Activated T-cell treated with anti-CD3 and anti-CD28 coated beads, Interleukin-2, amount 50 U/mL, for 4 hours (primary cell): ENCODE results near the gene TAF3. TPM values are rescaled to one million over a fixed set of nuclear protein-coding genes. Genes with fewer than 3 reads are reported as not detected.

Source experiments
- ATAC-seq, 2 donors: fragments of 200-7000 bp; cut with Tn5 transposase; one replicate each; pipeline ENCODE4 v1.10.0; 2021
- DNase-seq: peaks from one replicate; pipeline ENCODE4 v3.0.0-alpha.2; 2020
- H3K27me3 Mint-ChIP-seq: one replicate; pipeline ENCODE4 v1.8.0; 2021; ENCODE audit warnings: low read depth, mixed read lengths
- H3K36me3 Mint-ChIP-seq: one replicate; pipeline ENCODE4 v1.8.0; 2022; ENCODE audit warnings: mixed read lengths; ENCODE audit not compliant: insufficient read depth
- H3K4me1 Mint-ChIP-seq: one replicate; pipeline ENCODE4 v1.8.0; 2021; ENCODE audit warnings: low read depth, mixed read lengths
- H3K4me3 Mint-ChIP-seq: one replicate; pipeline ENCODE4 v1.8.0; 2021; ENCODE audit warnings: mild to moderate bottlenecking, moderate library complexity, mixed read lengths
- H3K9me3 Mint-ChIP-seq: one replicate; pipeline ENCODE4 v1.8.0; 2021; ENCODE audit warnings: mixed read lengths
- total RNA-seq, 3 donors: library from RNA; stranded (reverse); gene quantifications; one replicate each; pipeline ENCODE4 v1.2.1, GENCODE V29; 2021

Gene TAF3
- total RNA-seq, 3 donors from 2014 or later = 21.0 to 22.2 (median 22.0) TPM

DNA sequence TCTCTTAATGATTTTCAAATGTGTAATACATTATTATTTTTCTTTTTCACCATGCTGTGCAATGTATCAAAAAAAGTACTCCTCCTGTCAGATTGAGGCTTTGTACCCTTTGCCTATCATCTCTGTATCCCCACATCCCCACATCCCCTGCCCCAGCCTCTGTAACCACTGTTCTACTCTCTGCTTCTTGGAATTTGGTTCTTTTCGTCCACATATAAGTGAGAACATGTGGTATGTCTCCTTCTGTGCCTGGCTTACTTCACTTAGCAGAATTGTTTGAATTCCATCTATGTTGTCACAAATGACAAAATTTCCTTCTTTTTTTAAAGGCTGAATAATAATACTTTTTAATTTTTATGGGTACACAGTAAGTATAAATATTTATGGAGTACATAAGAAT lies 13.8 kb downstream of the TAF3 start:
- no peak for ATAC-seq
- no peaks in the 10 kb centered on the region for H3K9me3 Mint-ChIP-seq
- H3K4me3 Mint-ChIP-seq = no peak overlapping the region
- no peak for DNase-seq
- H3K36me3 Mint-ChIP-seq = peaks cover 34% of the 10 kb centered on the region
- peaks cover 51% of the 10 kb centered on the region for H3K4me1 Mint-ChIP-seq
- H3K27me3 Mint-ChIP-seq = no peaks in the 10 kb centered on the region

DNA sequence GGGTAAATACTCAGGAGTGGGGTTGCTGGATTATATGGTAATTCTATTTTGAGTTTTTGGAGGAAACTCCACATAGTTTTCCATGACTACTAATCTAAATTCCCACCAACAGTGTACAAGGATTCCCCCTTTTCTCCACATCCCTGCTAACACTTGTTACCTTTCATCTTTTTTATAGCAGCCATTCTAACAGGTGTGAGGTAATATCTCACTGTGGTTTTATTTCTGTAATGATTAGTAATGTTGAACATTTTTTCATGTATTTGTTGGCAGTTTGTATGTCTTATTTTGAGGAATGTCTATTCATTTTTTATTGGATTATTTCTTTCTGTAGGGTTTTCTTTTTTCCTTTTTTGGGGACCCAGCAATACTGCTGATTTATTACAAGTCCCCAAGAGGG lies 14.9 kb downstream of the TAF3 start:
- Mint-ChIP-seq H3K4me3 (no peak overlapping the region), H3K36me3 (peaks cover 30% of the 10 kb centered on the region), H3K9me3 (no peaks in the 10 kb centered on the region), H3K27me3 (no peaks in the 10 kb centered on the region), H3K4me1 (peaks cover 47% of the 10 kb centered on the region)
- no peak for ATAC-seq
- DNase-seq = no peak

DNA sequence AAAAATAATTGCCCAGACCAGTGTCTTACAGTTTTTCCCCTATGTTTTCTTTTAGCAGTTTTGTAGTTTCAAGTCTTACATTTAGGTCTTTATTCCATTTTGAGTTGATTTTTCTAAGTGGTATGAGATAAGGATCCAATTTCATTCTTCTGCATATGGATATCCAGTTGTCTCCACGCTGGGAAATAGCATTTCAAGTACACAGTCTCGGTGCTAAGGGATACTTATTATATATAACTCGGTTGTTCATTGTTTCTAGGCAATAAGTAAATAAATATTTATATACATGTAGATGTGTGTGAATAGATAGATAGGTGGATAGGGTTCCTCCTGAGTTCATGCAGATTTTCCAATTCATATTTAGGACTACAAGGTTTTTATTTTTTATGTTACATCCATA lies 16.0 kb downstream of the TAF3 start:
- no peaks in the 10 kb centered on the region for H3K9me3 Mint-ChIP-seq
- H3K36me3 Mint-ChIP-seq = peaks cover 30% of the 10 kb centered on the region
- H3K4me1 Mint-ChIP-seq = peaks cover 45% of the 10 kb centered on the region
- no peak for ATAC-seq
- no peak for DNase-seq
- H3K27me3 Mint-ChIP-seq = no peaks in the 10 kb centered on the region
- H3K4me3 Mint-ChIP-seq = no peak overlapping the region

DNA sequence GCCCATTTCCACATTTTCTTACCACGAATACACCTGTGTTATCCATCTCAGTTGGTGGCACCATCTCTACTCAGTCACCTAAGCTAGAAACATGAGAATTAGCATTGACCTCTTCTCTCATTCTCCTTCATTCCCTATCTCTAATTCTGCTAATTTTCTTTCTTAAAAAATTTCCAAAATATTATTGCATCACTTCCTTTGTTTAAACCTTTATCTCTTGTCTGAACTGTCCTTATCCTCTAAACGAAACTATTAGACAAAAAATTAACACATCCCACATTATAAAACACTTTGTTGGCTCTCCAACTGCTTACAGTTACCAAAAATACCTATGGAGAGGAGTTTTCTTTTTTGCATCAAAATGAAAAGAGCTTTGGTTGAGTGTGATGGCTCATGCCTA lies 18.3 kb downstream of the TAF3 start:
- Mint-ChIP-seq H3K27me3 (no peaks in the 10 kb centered on the region), H3K9me3 (no peaks in the 10 kb centered on the region), H3K36me3 (peaks cover 31% of the 10 kb centered on the region), H3K4me3 (no peak overlapping the region), H3K4me1 (peaks cover 32% of the 10 kb centered on the region)
- ATAC-seq (no peak), DNase-seq (no peak)

DNA sequence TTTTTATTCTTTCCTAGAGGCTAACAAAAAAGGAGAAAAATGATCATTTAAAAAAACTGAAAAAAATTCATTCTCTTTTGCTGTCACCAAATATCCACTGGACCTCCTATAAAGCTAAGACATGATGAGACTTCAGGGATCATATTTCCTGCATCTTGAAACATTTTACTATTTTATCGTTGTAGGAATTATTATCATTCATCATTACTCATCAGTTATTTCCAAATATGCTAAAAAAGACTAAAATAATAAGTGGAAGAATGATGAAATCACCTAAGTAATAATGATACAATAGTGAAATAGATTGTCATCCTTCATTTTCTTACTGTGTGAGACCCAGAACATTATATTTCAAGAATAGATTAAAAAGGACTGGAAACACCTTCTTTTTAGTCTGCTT lies 28.3 kb downstream of the TAF3 start:
- Mint-ChIP-seq H3K4me1 (peaks cover 12% of the 10 kb centered on the region), H3K9me3 (no peaks in the 10 kb centered on the region), H3K36me3 (peaks cover 14% of the 10 kb centered on the region), H3K4me3 (no peak overlapping the region), H3K27me3 (no peaks in the 10 kb centered on the region)
- no peak for DNase-seq
- ATAC-seq = no peak

DNA sequence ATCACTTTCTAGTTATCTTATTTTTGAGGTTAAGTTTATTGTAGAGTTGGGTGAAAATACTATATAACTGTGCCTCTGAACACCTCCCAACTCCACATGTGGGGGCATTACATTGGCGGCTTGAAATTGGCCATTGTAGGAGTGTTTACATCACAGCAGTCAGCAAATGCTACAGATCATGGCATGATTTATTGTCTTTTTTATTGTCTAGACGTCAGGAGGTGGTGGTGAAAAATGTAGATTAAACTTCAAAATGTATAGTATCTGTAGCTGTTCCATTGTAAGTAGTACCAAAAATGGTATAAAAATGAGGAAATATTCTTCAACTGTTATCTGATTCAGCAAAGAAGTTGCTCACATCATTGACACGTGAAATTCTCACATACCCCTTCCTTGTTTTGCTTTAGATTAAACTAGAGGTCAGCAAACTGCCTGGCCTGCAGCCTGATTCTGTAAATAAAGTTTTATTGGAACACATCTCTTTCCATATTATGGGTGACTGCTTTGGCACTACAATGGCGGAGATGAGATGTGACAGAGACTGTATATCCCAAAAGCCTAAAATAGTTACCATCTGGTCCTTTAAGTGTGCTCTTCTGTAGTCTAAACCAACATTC lies 35.0 kb downstream of the TAF3 start:
- ATAC-seq (no peak), DNase-seq (no peak)
- H3K4me3 Mint-ChIP-seq = no peak overlapping the region
- H3K36me3 Mint-ChIP-seq = peaks cover 18% of the 10 kb centered on the region
- no peaks in the 10 kb centered on the region for H3K9me3 Mint-ChIP-seq
- peaks cover 28% of the 10 kb centered on the region for H3K4me1 Mint-ChIP-seq
- H3K27me3 Mint-ChIP-seq = no peaks in the 10 kb centered on the region

DNA sequence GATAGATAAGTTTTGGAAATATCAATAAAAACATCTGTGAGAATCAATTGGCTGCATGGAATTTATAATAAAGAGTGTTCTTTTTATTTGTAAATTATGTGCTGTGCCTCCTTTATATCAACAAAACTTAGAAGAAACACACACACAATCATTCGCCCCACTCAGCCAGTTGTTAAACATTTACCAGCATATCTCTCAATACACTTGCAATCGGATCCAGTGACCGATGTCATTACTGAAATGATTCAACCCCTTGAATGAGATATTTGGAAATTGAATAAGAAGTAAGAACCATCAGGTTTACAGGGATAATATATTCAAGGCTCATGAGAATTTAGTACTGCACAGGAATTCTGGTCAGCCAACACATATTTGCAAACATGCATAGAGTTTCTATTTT lies 35.6 kb downstream of the TAF3 start:
- DNase-seq (no peak), ATAC-seq (no peak)
- Mint-ChIP-seq H3K36me3 (peaks cover 18% of the 10 kb centered on the region), H3K4me1 (peaks cover 27% of the 10 kb centered on the region), H3K9me3 (no peaks in the 10 kb centered on the region), H3K4me3 (no peak overlapping the region), H3K27me3 (no peaks in the 10 kb centered on the region)

DNA sequence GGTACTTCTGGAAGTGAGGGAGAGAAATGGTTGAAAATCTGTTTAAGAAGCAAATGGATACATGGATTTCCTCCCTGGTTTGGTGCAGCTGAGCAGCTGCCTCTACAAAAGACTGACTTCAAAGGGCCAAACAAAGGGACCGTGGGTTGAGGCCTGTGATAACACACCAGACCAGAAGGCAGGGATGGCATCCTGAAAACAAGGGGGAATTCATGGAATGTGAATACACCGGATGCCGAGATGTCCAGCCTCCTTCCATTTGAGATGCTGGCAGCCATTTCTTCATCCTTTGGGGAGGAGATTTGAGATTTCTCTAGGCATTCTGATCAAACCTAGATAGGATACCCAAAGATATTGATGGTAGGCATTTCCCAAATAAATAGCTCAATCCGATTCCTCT lies 36.9 kb downstream of the TAF3 start:
- DNase-seq = no peak
- no peaks in the 10 kb centered on the region for H3K27me3 Mint-ChIP-seq
- no peak overlapping the region for H3K4me3 Mint-ChIP-seq
- H3K9me3 Mint-ChIP-seq = no peaks in the 10 kb centered on the region
- ATAC-seq = no peak
- H3K36me3 Mint-ChIP-seq = peaks cover 18% of the 10 kb centered on the region
- peaks cover 27% of the 10 kb centered on the region for H3K4me1 Mint-ChIP-seq

DNA sequence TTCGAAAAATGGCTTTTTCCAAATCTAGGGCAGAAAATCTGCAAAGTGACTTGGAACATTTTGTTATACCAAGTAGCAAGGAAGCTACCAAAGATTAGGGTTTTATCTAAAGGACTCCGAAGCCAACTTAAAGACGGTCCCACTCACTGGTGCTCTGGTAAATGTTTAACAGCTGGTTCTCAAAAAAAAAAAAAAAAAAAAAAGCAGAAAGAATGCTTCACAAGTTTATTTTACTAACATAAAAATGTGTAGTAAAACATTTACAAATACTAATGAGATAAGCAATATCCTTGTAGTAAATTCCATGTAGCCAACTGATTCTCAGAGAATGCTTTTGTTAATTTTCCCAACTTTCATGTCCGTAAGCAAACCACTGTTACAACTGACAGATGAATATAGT lies 38.4 kb downstream of the TAF3 start:
- no peak for ATAC-seq
- Mint-ChIP-seq H3K4me1 (peaks cover 27% of the 10 kb centered on the region), H3K9me3 (peaks cover 3% of the 10 kb centered on the region), H3K4me3 (no peak overlapping the region), H3K36me3 (peaks cover 18% of the 10 kb centered on the region), H3K27me3 (no peaks in the 10 kb centered on the region)
- DNase-seq = no peak

DNA sequence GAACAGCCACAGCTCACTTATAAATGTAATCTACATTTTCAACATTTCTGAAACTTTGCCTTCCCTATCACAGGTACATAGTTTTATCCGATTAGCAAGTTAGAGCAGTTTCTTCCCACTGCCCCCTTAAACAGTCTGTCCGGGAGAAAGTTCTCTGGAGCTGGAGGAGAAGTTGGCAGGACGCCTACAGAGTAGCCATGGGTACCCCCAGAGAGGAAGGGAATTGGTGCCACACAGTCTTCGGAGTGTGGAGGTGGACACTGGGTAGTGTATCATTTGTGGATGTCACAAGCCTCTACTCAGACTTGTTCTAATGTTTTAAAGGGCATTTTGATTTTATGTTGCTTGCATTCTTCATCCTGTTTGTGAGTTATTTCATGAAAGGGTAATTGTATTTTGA lies 39.0 kb downstream of the TAF3 start:
- H3K4me3 Mint-ChIP-seq = no peak overlapping the region
- H3K36me3 Mint-ChIP-seq = peaks cover 22% of the 10 kb centered on the region
- peaks cover 9% of the 10 kb centered on the region for H3K9me3 Mint-ChIP-seq
- H3K4me1 Mint-ChIP-seq = peaks cover 27% of the 10 kb centered on the region
- no peaks in the 10 kb centered on the region for H3K27me3 Mint-ChIP-seq
- DNase-seq = no peak
- ATAC-seq = no peak

DNA sequence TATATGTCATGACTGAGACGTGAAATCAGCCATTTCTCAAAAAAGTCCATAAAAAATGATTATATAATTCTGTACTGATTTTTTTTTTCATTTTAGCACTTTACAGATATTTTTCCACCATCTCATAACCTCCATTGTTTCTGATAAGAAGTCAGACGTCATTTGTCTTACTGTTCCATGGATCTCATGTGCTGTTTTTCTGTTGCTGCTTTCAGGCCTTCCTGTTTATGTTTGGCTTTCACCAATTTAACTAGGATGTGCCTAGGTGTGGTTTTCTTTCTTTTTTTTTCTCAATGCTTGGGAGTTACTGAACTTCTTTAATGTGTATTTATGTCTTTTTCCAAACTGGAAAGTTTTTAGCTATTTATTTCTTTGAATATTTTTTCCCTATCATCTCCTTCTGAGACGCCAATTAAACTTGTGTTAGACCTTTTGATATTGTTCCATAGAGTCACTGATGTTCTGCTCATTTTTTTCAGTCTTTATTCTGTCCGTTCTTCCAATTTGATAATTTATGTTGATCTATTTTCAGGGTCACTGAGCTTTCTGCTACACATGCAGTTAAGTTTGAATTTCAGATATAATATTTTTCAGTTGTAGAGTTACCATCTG lies 43.3 kb downstream of the TAF3 start:
- peaks cover 15% of the 10 kb centered on the region for H3K9me3 Mint-ChIP-seq
- no peak for DNase-seq
- no peak overlapping the region for H3K4me3 Mint-ChIP-seq
- peaks cover 21% of the 10 kb centered on the region for H3K4me1 Mint-ChIP-seq
- H3K36me3 Mint-ChIP-seq = peaks cover 23% of the 10 kb centered on the region
- ATAC-seq = no peak
- H3K27me3 Mint-ChIP-seq = no peaks in the 10 kb centered on the region

DNA sequence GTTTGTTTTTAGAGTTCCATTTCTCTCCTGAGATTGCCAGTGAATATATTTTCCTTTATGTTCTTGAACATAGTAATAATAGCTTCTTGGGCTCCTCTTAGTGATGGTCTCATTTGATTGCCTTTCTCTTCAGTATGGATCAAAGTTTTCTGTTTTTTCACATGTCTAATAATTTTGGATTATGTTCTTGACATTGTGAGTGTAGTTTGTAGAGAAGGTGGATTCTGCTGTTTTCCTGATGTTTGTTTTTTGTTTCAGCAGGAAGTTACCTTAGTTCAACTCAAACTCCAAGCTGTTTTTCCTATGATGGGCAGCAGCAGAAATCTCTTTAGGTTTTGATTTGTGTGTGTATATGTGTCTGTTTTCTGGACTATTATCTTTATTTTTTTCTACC lies 43.8 kb downstream of the TAF3 start:
- no peaks in the 10 kb centered on the region for H3K27me3 Mint-ChIP-seq
- peaks cover 18% of the 10 kb centered on the region for H3K4me1 Mint-ChIP-seq
- ATAC-seq = no peak
- no peak for DNase-seq
- H3K36me3 Mint-ChIP-seq = peaks cover 21% of the 10 kb centered on the region
- H3K9me3 Mint-ChIP-seq = peaks cover 15% of the 10 kb centered on the region
- no peak overlapping the region for H3K4me3 Mint-ChIP-seq

DNA sequence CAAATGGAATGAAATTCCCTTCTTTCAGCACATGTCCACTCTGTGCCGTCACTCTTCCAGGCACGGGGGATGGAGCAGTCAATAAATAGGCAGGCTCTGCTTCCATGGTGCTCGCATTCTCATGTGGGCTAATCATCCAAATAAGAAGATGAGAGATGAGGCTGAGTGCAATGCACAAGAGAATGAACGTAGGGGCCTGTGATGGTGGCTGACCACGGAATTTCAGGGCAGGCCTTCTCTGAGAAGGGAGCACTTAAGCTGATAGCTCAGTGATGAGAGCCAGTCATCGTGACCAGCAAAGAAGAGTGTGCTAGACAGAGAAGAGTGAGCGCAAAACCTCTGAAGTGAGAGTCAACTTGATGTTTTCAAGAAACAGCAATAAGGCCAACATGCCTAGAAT lies 47.9 kb downstream of the TAF3 start:
- Mint-ChIP-seq H3K4me1 (peaks cover 23% of the 10 kb centered on the region), H3K4me3 (no peak overlapping the region), H3K27me3 (no peaks in the 10 kb centered on the region), H3K36me3 (peaks cover 16% of the 10 kb centered on the region), H3K9me3 (peaks cover 15% of the 10 kb centered on the region)
- no peak for DNase-seq
- no peak for ATAC-seq

DNA sequence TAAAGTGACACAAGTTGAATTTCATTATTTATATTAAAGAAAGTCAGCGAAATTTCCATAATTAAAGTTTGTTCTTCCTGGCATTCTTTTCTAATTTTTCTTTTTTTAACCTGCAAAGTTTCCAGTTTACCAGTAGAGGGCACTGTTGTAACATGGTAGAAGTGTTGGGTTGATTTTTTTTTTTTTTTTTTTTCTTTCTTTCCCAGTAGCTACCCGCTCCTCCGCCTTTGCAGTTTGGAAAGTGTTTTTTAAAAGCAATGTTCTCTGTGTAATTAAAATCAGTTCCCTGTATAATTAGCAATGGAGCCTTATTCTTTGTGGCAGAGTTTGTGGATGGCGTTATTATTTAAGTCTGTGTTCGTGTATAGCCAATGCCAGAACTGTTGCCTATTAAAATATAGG lies 53.7 kb downstream of the TAF3 start:
- Mint-ChIP-seq H3K27me3 (no peaks in the 10 kb centered on the region), H3K9me3 (no peaks in the 10 kb centered on the region), H3K4me3 (peak overlapping the region; percentile 66), H3K36me3 (no peaks in the 10 kb centered on the region), H3K4me1 (peaks cover 15% of the 10 kb centered on the region)
- DNase-seq = no peak
- ATAC-seq = no peak

DNA sequence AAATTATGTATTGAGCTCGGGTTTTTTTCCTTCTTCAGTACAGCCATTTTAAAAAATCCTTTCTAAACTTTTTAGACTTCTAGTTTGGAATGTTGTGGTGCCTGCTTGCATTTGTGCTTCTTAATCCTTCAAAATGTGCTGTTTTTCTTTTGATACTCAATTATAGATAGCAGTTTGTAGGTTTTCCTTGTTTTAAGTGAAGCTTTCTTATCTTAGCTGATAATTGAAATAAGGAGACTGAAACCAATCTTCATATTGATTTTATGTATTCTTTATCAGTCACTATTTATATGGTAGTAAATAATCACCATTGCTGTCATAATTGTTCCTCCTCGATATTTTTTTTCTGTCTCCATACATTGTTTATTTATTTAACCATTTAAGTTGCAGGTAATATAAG lies 56.6 kb downstream of the TAF3 start:
- ATAC-seq = no peak
- H3K27me3 Mint-ChIP-seq = no peaks in the 10 kb centered on the region
- H3K9me3 Mint-ChIP-seq = no peaks in the 10 kb centered on the region
- peaks cover 6% of the 10 kb centered on the region for H3K4me1 Mint-ChIP-seq
- no peak overlapping the region for H3K4me3 Mint-ChIP-seq
- DNase-seq = no peak
- no peaks in the 10 kb centered on the region for H3K36me3 Mint-ChIP-seq
